AML-193 (cell line): ENCODE results near the gene CLEC6A.
"Not testable (repeated sequence)": the region's sequence is repeated elsewhere in the genome, so short reads cannot be mapped to it uniquely, and the experiment has no call there.

ENCODE experiments used
- DNase-seq, 2 experiments: peaks; one replicate each; lab custom pipeline; 2025; lab: John Stamatoyannopoulos, UW

Gene CLEC6A

DNA sequence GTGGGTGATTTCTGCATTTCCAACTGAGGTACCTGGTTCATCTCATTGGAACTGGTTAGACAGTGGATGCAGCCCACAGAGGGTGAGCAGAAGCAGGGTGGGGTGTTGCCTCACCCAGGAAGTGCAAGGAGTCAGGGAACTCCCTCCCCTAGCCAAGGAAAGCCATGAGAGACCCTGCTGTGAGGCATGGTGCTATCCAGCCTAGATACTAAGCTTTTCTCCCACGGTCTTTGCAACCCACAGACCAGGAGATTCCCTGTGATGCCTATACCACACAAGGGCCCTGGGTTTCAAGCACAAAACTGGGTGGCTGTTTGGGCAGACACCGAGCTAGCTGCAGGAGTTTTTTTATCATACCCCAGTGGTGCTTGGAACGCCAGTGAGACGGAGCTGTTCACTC lies 39.9 kb downstream of the CLEC6A start:
- not testable (repeated sequence) for DNase-seq

DNA sequence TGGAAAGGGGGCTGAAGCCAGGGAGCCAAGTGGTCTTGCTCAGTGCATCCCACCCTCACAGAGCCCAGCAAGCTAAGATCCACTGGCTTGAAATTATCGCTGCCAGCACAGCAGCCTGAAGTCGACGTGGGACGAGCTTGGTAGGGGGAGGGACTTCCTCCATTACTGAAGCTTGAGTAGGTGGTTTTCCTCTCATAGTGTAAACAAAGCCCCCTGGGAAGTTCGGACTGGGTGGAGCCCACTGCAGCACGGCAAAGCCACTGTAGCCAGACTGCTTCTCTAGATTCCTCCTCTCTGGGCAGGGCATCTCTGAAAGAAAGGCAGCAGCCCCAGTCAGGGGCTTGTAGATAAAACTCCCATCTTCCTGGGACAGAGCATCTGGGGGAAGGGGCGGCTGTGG lies 40.3 kb downstream of the CLEC6A start:
- not testable (repeated sequence) for DNase-seq

DNA sequence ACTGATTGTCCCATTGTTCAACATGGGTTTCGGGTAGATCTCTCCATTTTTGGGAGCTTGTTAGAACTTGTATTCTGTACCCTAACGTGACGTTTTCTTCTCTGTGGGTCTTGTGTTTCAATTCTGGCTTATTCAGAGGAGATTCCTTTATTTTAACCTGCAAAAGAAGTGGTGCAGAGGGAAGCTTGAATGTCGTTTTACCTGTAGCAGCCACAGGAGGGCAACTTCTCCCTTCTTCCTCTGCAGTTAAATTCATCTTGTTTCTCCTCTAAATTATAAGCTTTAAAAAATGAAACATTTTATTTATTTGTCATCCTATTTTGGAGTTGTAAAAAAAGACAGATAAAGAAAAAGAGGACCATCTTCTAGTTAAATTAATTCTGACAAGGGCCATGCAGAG lies 43.9 kb downstream of the CLEC6A start:
- peak; percentile 15 to 17 for DNase-seq

DNA sequence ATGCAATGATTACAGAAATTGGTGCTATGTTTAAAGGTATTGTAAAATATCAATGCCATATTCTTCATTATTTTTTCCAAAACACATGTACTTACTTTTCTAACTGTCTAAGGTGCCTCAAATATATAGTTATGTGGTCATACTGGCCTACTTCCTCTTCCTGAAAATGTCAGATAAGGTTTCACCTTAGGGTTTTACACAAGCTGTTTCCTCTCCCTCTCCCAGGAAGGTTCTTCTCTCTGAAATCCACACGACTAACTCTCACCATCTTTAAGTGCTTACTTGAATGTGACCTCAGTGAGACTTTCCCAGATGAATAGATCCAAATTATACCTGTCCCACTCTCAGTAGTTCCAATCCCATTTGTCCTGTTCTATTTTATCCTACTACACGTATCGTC lies 46.0 kb downstream of the CLEC6A start:
- DNase-seq: peak; percentile 51 to 55

DNA sequence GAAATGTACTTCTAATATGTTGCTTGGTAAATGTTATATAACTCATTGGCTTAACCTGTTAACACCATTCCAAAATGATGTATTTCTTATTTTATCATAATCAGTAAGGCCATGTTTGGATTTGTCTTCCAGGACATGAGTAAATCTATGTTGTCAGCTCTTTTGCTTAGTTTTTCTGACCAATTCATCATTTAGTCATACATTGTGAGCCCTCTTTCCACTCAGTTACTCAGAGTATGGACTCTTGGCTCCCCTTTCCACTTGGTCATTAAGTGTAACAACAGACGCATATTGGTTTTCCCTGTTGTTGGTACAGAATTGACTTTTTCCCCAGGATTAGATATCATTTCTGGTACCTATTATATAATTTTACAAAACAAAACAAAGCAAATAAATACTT lies 48.6 kb downstream of the CLEC6A start:
- no peak for DNase-seq

DNA sequence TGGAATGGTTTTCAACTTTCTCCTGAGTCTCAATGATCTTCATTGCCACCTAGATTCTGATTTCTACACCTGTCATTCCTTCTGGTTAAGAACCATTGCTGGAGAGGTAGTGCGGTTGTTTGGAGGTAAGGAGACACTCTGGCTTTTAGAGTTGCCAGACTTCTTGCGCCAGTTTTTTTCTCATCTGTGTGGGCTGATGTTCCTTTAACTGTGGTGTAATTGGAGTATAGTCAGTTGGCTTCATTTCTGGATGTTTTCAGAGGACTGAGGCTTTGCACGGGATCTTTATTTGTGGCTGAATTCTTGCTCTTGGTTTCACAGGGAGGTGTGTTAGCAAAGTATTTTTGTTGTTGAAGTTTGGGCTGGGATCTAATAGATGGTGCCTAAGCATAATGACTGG lies 51.8 kb downstream of the CLEC6A start:
- DNase-seq: no peak

DNA sequence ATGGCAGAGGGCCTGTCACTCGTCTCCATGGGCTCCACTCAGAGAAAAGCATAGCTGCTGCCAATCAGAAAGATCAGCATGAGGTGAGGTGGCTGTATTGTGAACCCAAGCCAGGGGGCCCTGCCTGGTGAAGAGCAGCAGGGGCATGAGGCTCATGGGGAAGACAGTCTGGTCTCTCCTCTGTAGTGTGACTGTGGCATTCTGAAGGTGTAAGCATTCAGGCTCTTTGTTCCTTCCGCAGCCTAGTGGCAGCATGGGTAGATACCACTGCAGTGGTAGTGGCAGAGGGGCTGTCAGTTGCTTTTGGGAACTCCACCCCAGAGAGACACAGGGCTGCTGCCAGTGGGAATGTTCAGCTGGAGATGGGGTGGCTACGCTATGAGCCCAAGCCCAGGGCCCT lies 52.5 kb downstream of the CLEC6A start:
- no peak for DNase-seq

DNA sequence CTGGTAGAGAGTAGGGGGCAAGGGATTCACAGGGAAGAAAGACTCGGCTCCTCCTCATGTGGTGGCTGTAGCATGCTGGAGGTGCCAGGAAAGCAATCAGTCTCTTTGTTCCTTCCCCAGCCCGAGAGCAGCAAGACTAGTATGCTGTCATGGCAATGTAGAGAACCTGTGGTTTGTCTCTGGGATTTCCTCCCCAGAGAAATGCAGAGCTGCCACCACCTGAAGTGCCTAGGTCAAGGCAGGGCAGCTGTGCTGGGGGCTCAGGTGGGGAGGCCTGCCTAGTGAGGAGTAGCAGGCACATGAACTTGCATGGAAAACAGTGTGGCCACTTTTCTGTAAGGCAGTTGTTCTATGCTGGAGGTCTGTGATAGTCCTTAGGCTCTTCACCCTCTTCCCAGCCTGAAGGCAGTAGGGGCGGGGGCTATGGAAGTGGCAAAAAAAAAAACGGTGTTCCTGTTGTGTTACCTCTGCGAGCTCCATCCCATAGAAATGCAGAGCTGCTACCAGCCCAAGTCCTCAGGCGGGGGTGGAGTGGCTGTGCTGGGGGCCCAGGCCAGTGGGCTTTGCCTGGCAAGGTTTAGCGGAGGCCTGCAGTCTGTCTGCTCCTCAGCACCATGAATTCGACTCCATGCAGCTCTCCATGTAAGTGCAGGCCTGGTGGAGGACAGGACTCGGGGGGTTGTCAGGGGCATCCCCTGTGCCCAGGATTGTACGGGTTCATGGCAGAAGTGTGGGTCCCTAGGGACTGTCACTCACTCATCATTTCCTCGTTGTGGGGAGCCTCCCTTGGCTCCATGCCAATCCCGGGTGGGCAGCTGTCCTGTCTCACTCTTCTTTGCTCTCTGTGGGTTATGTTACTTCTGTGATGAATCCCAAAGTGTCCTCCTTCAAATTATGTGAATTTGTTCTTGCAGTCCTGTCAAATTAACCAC lies 53.4 kb downstream of the CLEC6A start:
- no peak for DNase-seq

DNA sequence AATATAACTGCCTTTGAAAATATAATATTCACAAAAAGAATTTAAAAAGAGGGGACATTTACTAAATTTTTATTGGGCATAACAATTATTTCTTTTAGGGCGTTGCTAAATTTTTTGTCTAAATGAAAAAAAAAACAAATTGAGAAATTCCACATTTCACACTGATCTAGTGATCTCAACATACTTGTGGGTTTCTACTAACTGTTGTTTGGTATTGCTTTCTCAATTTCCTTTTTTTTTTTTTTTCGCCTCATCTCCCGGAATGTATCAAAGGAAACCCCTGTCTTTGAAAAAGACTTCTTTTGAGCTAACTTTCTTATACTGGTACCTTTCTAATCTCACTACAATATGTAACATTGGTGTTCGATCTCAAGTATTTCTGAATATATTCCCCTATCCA lies 57.5 kb downstream of the CLEC6A start, which contains the start of gene CLEC4D:
TSS of gene CLEC4D (plus strand) at position 248 of the 400 bp plus-strand sequence. CDS start 230 bp downstream, outside the sequence.
- DNase-seq: peak; percentile 56 to 60

DNA sequence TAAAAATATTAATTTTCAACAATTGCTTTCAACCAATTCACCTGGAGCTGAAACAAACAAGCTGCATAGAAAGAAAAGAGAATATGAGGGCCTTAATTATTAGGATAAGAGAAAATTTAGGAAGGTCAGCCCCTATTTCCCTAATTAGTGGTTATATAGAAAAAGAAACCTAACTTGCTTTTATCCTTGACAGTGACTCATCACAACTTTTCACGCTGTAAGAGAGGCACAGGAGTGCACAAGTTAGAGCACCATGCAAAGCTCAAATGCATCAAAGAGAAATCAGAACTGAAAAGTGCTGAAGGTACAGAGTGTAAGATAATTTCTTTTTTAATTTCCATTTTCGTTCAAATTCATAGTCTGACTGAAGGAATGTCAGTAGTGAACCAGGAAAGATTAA lies 62.2 kb downstream of the CLEC6A start:
- no peak for DNase-seq

DNA sequence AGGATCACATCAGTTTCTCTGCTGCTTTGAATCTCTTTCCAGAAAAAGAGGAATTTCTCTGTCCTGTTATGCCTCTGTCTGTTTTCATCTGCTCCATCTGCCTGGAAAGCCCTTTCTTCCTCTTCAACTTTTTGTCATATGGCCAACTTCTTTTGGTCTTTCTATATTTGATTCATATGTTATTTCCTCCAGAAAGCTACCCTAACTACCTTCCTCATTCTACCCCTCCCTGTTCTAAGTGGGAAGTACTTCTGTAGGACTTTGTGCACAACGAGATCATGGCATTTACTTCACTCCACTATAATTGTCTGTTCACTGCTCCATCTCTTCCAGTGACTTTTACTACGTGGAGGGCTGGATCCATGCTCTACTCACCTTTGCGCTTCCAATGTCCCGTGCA lies 63.4 kb downstream of the CLEC6A start:
- peak; percentile 24 to 39 for DNase-seq

DNA sequence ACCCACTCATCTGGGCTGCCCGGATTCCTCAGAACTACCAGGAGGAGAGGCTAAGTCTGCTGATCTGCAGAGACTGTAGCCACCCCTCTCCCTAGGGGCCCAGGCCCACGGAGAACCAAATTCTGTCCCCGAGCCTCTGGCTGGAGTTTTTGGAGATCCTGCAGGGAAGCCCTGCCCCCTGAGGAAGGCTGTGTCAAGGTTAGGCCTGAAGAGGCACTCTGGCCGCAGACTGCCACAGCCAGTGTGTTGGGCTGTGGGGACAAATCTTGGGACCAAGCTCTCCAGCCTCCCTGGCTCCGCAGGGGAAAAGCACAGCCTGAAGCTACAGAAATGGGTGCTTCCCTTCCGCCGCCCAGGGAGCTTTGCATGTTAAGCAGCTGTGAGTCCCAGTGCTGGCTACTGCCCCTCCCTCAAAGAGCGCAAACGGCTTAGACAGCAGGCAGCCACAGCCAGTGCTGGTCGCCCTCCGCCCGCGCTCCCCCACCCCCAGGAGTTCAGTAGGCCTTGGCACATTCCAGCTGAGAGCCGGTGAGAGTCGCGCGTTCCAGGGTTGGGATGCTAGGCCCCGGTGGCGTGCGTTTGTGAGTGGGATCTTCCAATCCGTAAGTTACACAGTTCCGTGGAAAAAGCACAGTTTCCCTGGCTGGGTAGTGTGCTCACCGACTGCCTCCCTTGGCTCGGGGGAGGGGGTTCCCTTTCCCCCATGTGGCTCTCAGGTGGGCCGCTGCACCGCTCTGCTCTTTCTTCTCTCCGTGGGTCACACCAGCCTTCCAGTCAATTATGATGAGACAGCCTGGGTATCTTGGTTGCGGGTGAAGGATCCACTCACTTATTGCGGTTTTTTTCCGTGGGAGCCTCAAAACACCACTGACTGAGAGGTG lies 71.7 kb downstream of the CLEC6A start:
- no peak for DNase-seq
